Activated CD8-positive, alpha-beta T cell treated with anti-CD3 and anti-CD28 coated beads for 36 hours (primary cell): Measurements from ENCODE around the gene UBE2M. TPM values are rescaled to one million over a fixed set of nuclear protein-coding genes. Genes with fewer than 3 reads are reported as not detected.
"Not testable (repeated sequence)": the region's sequence is repeated elsewhere in the genome, so short reads cannot be mapped to it uniquely, and the experiment has no call there.

Experiments
- ATAC-seq: fragments of 200-7000 bp; cut with Tn5 transposase; one replicate; pipeline ENCODE4 v1.10.0; 2021; ENCODE audit warnings: mild to moderate bottlenecking, moderate library complexity
- CTCF ChIA-PET: fragments of 350-600 bp; sonication (Branson Sonifier 250); formaldehyde crosslinking; loops from one replicate; lab custom pipeline; 2021; ENCODE audit warnings: antibody characterized with exemption; lab: Charles Lee
- POLR2A ChIA-PET: fragments of 350-600 bp; sonication (Branson Sonifier 250); formaldehyde crosslinking; loops from one replicate; lab custom pipeline; 2021; ENCODE audit warnings: antibody characterized with exemption; lab: Charles Lee
- DNase-seq: peaks from one replicate; pipeline ENCODE4 v3.0.0-alpha.2; 2020
- H3K27ac Mint-ChIP-seq: one replicate; pipeline ENCODE4 v1.8.0; 2021; ENCODE audit warnings: mild to moderate bottlenecking, mixed read lengths
- H3K27me3 Mint-ChIP-seq: one replicate; pipeline ENCODE4 v1.8.0; 2021; ENCODE audit warnings: mixed read lengths
- H3K36me3 Mint-ChIP-seq: one replicate; pipeline ENCODE4 v1.8.0; 2021; ENCODE audit warnings: low read depth, mixed read lengths
- H3K4me1 Mint-ChIP-seq: one replicate; pipeline ENCODE4 v1.8.0; 2021; ENCODE audit warnings: low read depth, mixed read lengths
- H3K4me3 Mint-ChIP-seq: one replicate; pipeline ENCODE4 v1.8.0; 2021; ENCODE audit warnings: mild to moderate bottlenecking, moderate library complexity, mixed read lengths
- H3K9me3 Mint-ChIP-seq: one replicate; pipeline ENCODE4 v1.8.0; 2021; ENCODE audit warnings: mixed read lengths
- intact Hi-C: fragments of 100-400 bp; cut with micrococcal nuclease; formaldehyde crosslinking; loops from one replicate; pipeline ENCODE4 v1.10.0; 2022
- total RNA-seq, 2 experiments: library from RNA; stranded (reverse); gene quantifications; one replicate each; pipeline ENCODE4 v1.2.3, GENCODE V29; 2021
- TF ChIP-seq, protein P1 (sequence below): fragments of 200-600 bp; IDR thresholded peaks from one replicate; pipeline ENCODE4 v1.8.0; 2022; ENCODE audit warnings: antibody characterized with exemption, mild to moderate bottlenecking

The UBE2M gene
- total RNA-seq, 2 experiments from 2014 or later, result 107 to 114 TPM

DNA sequence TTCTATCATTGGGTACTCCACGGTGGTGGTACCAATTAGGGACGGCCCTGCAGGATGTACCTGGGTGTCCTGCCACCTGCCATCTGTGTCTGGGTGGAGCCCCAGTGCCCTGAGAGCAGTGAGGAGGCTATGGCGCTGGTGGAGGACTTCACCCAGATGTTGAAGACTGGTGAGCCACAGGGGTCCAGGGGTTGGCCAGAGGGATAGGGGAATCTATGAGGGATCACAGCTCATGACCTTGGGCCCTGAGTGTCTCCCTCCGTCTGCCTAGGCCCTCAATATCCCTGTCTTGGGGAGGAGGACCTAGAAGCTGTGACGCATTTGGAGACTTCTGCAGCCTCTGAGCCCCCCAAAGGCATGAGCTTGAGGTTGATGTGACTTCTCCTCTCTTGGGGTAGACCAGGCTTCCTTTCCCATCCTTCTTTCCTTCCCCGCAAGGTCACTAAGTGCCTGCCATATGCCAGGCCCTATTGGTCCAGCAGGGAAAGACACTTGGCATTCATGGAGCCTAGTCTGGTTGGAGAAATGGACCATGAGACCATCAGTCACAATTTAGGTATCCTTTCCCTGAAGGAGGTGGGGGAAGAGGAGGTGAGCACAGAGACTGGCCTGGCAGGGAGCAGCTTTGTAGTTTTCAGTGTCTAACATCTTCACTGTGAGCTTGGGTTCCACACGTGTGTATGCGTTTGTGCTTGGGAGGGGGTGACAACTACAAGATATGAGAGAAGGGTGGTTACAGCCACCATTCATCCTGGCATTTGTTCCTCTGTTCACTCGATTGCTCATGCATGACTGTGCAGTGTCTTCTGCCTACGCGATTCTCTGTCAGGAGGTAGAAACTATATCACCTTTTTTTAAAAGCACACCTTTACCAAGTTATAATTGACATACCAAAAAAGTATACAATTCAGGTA lies 19.9 kb upstream of the UBE2M start:
- H3K9me3 Mint-ChIP-seq, result no peaks in the 10 kb centered on the region
- TF ChIP-seq, protein P1, sequence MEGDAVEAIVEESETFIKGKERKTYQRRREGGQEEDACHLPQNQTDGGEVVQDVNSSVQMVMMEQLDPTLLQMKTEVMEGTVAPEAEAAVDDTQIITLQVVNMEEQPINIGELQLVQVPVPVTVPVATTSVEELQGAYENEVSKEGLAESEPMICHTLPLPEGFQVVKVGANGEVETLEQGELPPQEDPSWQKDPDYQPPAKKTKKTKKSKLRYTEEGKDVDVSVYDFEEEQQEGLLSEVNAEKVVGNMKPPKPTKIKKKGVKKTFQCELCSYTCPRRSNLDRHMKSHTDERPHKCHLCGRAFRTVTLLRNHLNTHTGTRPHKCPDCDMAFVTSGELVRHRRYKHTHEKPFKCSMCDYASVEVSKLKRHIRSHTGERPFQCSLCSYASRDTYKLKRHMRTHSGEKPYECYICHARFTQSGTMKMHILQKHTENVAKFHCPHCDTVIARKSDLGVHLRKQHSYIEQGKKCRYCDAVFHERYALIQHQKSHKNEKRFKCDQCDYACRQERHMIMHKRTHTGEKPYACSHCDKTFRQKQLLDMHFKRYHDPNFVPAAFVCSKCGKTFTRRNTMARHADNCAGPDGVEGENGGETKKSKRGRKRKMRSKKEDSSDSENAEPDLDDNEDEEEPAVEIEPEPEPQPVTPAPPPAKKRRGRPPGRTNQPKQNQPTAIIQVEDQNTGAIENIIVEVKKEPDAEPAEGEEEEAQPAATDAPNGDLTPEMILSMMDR, result no peak
- H3K27me3 Mint-ChIP-seq, result no peaks in the 10 kb centered on the region
- peak overlapping the region; percentile 74 for H3K27ac Mint-ChIP-seq
- DNase-seq (no peak), ATAC-seq (no peak)
- ChIA-PET CTCF (interaction anchor here (0.8 to 7.8 kb wide), 5 partner anchors 59 to 359 kb away, joined by 3 to 131 read pairs (median 4); partner anchors contain the start of gene ZBTB45), POLR2A (interaction anchor here (0.6 to 1.8 kb wide), 4 partner anchors 23 to 59 kb away, joined by 3 to 8 read pairs (median 4); partner anchors contain the start of genes CHMP2A, TRIM28 and ZBTB45)
- peaks cover 18% of the 10 kb centered on the region for H3K36me3 Mint-ChIP-seq
- intact Hi-C loops, result no loop called here
- H3K4me1 Mint-ChIP-seq, result peaks cover 49% of the 10 kb centered on the region
- H3K4me3 Mint-ChIP-seq, result peak overlapping the region; percentile 10

DNA sequence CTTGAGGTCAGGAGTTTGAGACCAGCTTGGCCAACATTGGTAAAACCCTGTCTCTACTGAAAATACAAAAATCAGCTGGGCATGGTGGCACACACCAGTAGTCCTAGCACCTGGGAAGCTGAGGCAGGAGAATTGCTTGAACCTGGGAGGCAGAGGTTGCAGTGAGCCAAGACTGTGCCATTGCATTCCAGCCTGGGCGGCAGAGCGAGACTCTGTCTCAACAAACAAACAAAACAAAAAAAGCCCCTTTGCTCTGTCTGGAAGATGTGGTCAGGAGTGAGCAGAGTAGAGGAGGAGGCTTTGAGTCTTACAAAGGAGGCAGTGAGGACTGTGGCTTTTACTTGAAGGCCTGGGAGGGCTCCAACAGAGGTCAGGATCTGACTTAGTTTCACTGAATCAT lies 19.2 kb upstream of the UBE2M start:
- DNase-seq, intact Hi-C loops, ATAC-seq, H3K27me3 Mint-ChIP-seq, H3K9me3 Mint-ChIP-seq: not testable (repeated sequence)
- peaks cover 11% of the 10 kb centered on the region for H3K36me3 Mint-ChIP-seq
- peaks cover 49% of the 10 kb centered on the region for H3K4me1 Mint-ChIP-seq
- ChIA-PET POLR2A (interaction anchor here (0.6 to 2.4 kb wide), 4 partner anchors 15 to 34 kb away, joined by 3 to 17 read pairs (median 6); partner anchors contain the start of genes CHMP2A and TRIM28), CTCF (interaction anchor here (2.7 to 7.8 kb wide), 2 partner anchors 58 to 64 kb away, joined by 12 to 131 read pairs; partner anchors contain the start of gene ZBTB45)
- H3K4me3 Mint-ChIP-seq, result peak overlapping the region; percentile 33
- H3K27ac Mint-ChIP-seq, result peak overlapping the region; percentile 74

DNA sequence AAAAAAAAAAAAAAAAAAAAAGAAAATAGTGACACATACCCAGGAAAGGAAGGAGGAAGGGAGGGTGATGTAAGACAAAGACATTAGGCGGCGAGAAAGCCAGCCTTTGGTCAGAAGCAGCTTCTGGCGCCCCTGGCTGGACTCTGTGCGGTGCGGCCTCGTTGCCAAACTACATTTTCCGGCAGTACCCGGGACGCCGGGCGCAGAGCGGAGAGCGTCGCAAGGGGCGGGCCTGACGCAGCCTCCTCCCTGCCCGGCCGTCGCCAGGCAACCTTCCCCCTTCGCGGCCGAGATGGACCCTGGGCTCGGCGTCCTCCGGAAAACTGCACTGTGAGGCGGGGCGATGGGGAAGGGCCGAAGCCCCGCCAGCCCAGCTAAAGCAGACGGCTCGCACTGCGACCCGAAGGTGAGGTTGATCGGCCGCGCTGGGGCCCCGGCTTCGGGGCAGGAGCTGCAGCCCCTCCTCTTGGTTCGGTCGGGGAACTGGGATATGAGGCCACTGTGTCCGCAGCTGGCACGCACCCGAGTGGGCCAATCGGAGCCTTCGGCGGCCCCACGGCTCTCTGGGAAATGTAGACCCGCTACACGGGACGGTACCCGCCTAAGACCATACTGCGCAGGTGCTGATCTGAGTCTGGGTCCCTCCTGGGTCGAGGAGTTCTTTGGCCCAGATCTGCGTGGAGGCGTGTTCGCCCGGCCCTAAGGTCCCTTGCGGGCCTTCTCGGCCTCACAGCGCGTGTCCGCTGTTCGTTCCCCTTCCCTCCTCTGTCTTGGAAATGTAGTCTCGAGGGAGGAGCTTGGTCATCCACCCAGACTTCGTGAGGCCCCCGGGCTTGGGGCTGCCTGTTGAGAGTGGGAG lies 17.0 kb upstream of the UBE2M start:
- ATAC-seq, result peak; percentile 48
- no peaks in the 10 kb centered on the region for H3K9me3 Mint-ChIP-seq
- peak overlapping the region; percentile 96 for H3K27ac Mint-ChIP-seq
- POLR2A ChIA-PET, result interaction anchor here (0.6 to 2.7 kb wide), 12 partner anchors 13 to 1249 kb away, joined by 3 to 19 read pairs (median 5); partner anchors contain the start of genes CHMP2A, TRIM28, ZBTB45 and ZNF446
- CTCF ChIA-PET, result interaction anchor here (1.0 to 7.8 kb wide), 7 partner anchors 13 to 75 kb away, joined by 3 to 131 read pairs (median 5); partner anchors contain the start of genes CHMP2A and ZBTB45
- H3K27me3 Mint-ChIP-seq, result no peaks in the 10 kb centered on the region
- peaks cover 54% of the 10 kb centered on the region for H3K4me1 Mint-ChIP-seq
- peak overlapping the region; percentile 84 for H3K4me3 Mint-ChIP-seq
- peaks cover 11% of the 10 kb centered on the region for H3K36me3 Mint-ChIP-seq
- intact Hi-C loops, result no loop called here
- TF ChIP-seq, protein P1, result no peak
- DNase-seq, result peak; percentile 92

DNA sequence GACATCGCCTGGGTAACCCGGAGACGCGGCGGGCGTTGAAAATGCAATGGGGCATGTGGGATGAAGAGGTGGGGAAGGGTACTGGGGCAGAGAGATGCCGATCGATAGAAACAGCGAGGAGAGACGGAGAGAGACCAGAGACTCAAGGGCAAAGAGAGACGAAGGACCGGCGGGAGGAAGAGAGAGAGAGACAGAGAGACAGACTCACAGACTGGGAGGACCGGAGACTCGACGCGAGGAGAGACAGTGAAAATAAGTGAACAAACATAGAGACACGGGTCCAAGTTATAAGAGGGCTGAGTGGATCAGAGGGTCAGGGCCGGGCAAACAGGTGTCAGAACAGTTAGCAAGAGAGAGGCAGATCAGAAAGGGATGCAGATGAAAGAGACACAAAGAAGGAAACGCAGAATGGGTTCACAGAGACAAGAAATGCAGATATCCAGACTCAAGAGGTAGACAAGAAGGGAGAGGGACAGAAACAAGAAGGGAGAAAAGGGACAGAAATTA lies 15.3 kb upstream of the UBE2M start:
- Mint-ChIP-seq H3K27ac (peak overlapping the region; percentile 100), H3K4me1 (peaks cover 45% of the 10 kb centered on the region), H3K4me3 (peak overlapping the region; percentile 84), H3K27me3 (no peaks in the 10 kb centered on the region), H3K9me3 (no peaks in the 10 kb centered on the region), H3K36me3 (peaks cover 14% of the 10 kb centered on the region)
- CTCF ChIA-PET, result no interaction called here
- no peak for ATAC-seq
- no peak for DNase-seq
- intact Hi-C loops, result no loop called here
- POLR2A ChIA-PET, result no interaction called here
- TF ChIP-seq, protein P1, result no peak
